OCI-LY1 (cell line): ENCODE data around the gene OPA1.

Experiments used
- H2AFZ ChIP-seq: fragments of 200-600 bp; sonication (generic), shearing (Covaris generic); 2 replicates; pipeline ENCODE4 v1.6.0; 2014; ENCODE audit warnings: antibody characterized with exemption, mild to moderate bottlenecking, low read length
- H3F3A ChIP-seq: fragments of 200-600 bp; sonication (generic), shearing (Covaris generic); 2 replicates; pipeline ENCODE4 v1.6.0; 2014; ENCODE audit warnings: mild to moderate bottlenecking, antibody characterized with exemption, low read length, moderate library complexity; ENCODE audit not compliant: insufficient read depth
- H3K27ac ChIP-seq: fragments of 200-600 bp; sonication (generic); 2 replicates; pipeline ENCODE4 v1.5.1; 2014; ENCODE audit warnings: low read length, mixed run types, mild to moderate bottlenecking, low read depth; ENCODE audit not compliant: poor library complexity, severe bottlenecking
- H3K27me3 ChIP-seq: fragments of 200-600 bp; sonication (generic); 2 replicates; pipeline ENCODE4 v1.6.0; 2014; ENCODE audit warnings: antibody characterized with exemption, mild to moderate bottlenecking, low read length, moderate library complexity; ENCODE audit not compliant: insufficient read depth
- H3K36me3 ChIP-seq: fragments of 200-600 bp; sonication (generic); 2 replicates; pipeline ENCODE4 v1.6.1; 2014; ENCODE audit warnings: mild to moderate bottlenecking, antibody characterized with exemption, low read length, moderate library complexity, mixed read lengths; ENCODE audit not compliant: insufficient read depth
- H3K4me1 ChIP-seq: fragments of 200-600 bp; sonication (generic); 2 replicates; pipeline ENCODE4 v1.5.1; 2014; ENCODE audit warnings: mild to moderate bottlenecking, low read length, moderate library complexity; ENCODE audit not compliant: insufficient read depth, severe bottlenecking
- H3K4me2 ChIP-seq: fragments of 200-600 bp; sonication (generic), shearing (Covaris generic); 2 replicates; pipeline ENCODE4 v1.6.1; 2014; ENCODE audit warnings: low read length
- H3K4me3 ChIP-seq: fragments of 200-600 bp; sonication (generic); 2 replicates; pipeline ENCODE4 v1.5.1; 2014; ENCODE audit warnings: low read length, low read depth, mild to moderate bottlenecking, mixed read lengths; ENCODE audit not compliant: poor library complexity, severe bottlenecking
- H3K79me2 ChIP-seq: fragments of 200-600 bp; shearing (Covaris generic); 2 replicates; pipeline ENCODE4 v1.6.1; 2016; ENCODE audit warnings: mixed run types, low read length, mixed read lengths; ENCODE audit not compliant: insufficient read depth
- H3K9ac ChIP-seq: fragments of 200-600 bp; sonication (generic), shearing (Covaris generic); 2 replicates; pipeline ENCODE4 v1.6.1; 2014; ENCODE audit warnings: mild to moderate bottlenecking, low read length, mixed read lengths
- H3K9me2 ChIP-seq: fragments of 200-600 bp; sonication (generic), shearing (Covaris generic); 2 replicates; pipeline ENCODE4 v1.6.1; 2014; ENCODE audit warnings: low read depth, mild to moderate bottlenecking, low read length, mixed read lengths
- H3K9me3 ChIP-seq: fragments of 200-600 bp; shearing (Covaris generic); 2 replicates; pipeline ENCODE4 v1.6.1; 2014; ENCODE audit warnings: low read length, mixed read lengths
- H4K20me1 ChIP-seq: fragments of 200-600 bp; sonication (generic), shearing (Covaris generic); 2 replicates; pipeline ENCODE4 v1.6.0; 2016; ENCODE audit warnings: mild to moderate bottlenecking, low read length; ENCODE audit not compliant: insufficient read depth
- CTCF ChIP-seq: fragments of 200-600 bp; sonication (generic), shearing (Covaris generic); IDR thresholded peaks from 2 replicates; pipeline ENCODE4 v1.5.1; 2017; ENCODE audit warnings: mild to moderate bottlenecking, antibody characterized with exemption, low read length, moderate library complexity, mixed read lengths
- EZH2 ChIP-seq: fragments of 200-600 bp; sonication (generic), shearing (Covaris generic); IDR thresholded peaks from 2 replicates; pipeline ENCODE4 v1.8.0; 2017; ENCODE audit warnings: borderline replicate concordance, mixed run types, mild to moderate bottlenecking, antibody characterized with exemption, low read length, moderate library complexity, mixed read lengths

Gene OPA1

GRCh38 chr3:193662757-193663322, 69.8 kb downstream of the OPA1 start:
- no peak overlapping the region for H3K27ac ChIP-seq
- no peak overlapping the region for H3K4me3 ChIP-seq
- H3K4me2 ChIP-seq: no peak overlapping the region
- no peaks in the 10 kb centered on the region for H3K9me2 ChIP-seq
- TF ChIP-seq CTCF: no peak
- no peak for TF ChIP-seq EZH2
- H2AFZ ChIP-seq: no peak overlapping the region
- no peaks in the 10 kb centered on the region for H3K4me1 ChIP-seq
- H3K36me3 ChIP-seq: peaks cover 84% of the 10 kb centered on the region
- no peaks in the 10 kb centered on the region for H3K27me3 ChIP-seq
- H4K20me1 ChIP-seq: no peaks in the 10 kb centered on the region
- H3F3A ChIP-seq: 0 out of 2 replicates have a peak, but pooled peaks cover 5% of the 10 kb centered on the region
- H3K9ac ChIP-seq: no peak overlapping the region
- H3K79me2 ChIP-seq: no peaks in the 10 kb centered on the region
- H3K9me3 ChIP-seq: no peaks in the 10 kb centered on the region

DNA sequence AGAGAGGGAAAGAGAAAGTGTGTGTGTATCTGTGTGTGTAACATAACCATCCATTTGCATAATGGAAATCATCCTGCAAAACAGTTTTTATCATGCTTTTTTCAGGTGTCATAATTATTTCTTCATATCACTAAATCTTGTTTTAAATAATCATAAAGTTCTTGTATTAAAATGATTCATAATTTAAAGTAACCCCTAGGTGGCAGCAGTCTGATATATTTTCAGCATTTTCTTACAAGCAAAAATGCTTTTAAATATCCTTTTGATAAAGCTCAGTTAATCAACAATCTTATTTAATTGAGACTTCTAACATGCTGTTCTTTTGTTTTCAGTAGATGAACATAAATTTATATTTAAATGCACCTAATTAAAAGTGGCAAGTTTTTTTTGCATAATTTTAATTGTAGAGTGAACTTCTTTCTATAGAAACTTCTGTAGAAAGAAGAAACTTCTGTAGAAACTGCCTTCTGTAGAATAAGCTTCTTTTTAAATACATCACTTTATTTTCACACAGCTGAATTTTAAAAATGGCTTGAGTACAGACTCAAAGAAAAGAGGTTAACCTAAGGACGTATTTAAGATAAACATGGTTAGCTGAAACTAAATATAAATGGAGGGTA, 72.5 kb downstream of the OPA1 start:
- Histone ChIP-seq H4K20me1 (no peaks in the 10 kb centered on the region), H3K79me2 (no peaks in the 10 kb centered on the region), H3K27ac (no peak overlapping the region), H3K36me3 (peaks cover 94% of the 10 kb centered on the region), H3K27me3 (no peaks in the 10 kb centered on the region), H3K9ac (no peak overlapping the region), H3K9me3 (no peaks in the 10 kb centered on the region), H3K9me2 (no peaks in the 10 kb centered on the region), H3K4me1 (no peaks in the 10 kb centered on the region), H3F3A (0 out of 2 replicates have a peak, but pooled peaks cover 5% of the 10 kb centered on the region), H2AFZ (no peak overlapping the region), H3K4me3 (no peak overlapping the region), H3K4me2 (no peak overlapping the region)
- TF ChIP-seq CTCF (peak; percentile 74), EZH2 (no peak)

DNA sequence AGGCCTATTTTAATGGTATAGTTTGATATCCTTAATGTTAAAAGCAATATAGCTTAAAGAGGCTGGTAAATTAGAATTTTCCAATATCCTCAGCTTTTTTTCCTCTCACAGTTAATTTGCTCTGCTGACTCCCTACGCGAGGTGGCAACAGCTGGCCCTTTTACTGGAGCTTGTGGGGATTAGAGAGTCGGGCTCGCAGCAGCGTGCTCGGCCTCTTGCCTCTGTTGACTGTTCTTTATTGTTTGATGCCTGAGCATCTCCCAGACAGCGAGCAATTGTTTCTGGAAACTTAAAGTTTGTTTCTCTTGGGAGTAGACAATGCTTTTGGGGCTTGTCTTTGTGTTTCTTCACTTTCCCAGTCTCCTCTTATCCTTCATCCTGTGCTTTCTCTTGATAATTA, 80.8 kb downstream of the OPA1 start:
- Histone ChIP-seq H3K79me2 (no peaks in the 10 kb centered on the region), H3K4me1 (peaks cover 7% of the 10 kb centered on the region), H3K9me3 (no peaks in the 10 kb centered on the region), H3K27me3 (no peaks in the 10 kb centered on the region), H3K4me3 (no peak overlapping the region), H2AFZ (no peak overlapping the region), H3F3A (peaks cover 9% of the 10 kb centered on the region; the same call in 1 of the 2 replicates), H3K9ac (no peak overlapping the region), H3K27ac (no peak overlapping the region), H3K4me2 (no peak overlapping the region), H3K9me2 (no peaks in the 10 kb centered on the region), H4K20me1 (no peaks in the 10 kb centered on the region; the same call in 1 of the 2 replicates), H3K36me3 (peaks cover 38% of the 10 kb centered on the region)
- no peak for TF ChIP-seq CTCF
- TF ChIP-seq EZH2: no peak
